Hematopoietic multipotent progenitor cell treated with erythropoietin and hydrocortisone succinate and interleukin-3 and kit ligand, for 8 days (in vitro differentiated cells): ENCODE data around the gene NAA10.

Experiments
- DNase-seq: peaks from one replicate; pipeline ENCODE4 v3.0.0-alpha.2; 2015

Gene NAA10

GRCh38 chrX:153882557-153882956 lies 52.3 kb downstream of the NAA10 start:
- no peak for DNase-seq

GRCh38 chrX:153882086-153882498 lies 52.7 kb downstream of the NAA10 start:
- no peak for DNase-seq

GRCh38 chrX:153881281-153881680 lies 53.6 kb downstream of the NAA10 start:
- DNase-seq = no peak

GRCh38 chrX:153880440-153880815 lies 54.4 kb downstream of the NAA10 start:
- no peak for DNase-seq

- no peak for DNase-seq
Observed at GRCh38 chrX:153879741-153880439, 54.9 kb downstream of the NAA10 start.
